Psoas muscle (tissue), 8 donors: ENCODE results near the gene REV3L. TPM values are rescaled to one million over a fixed set of nuclear protein-coding genes. Genes with fewer than 3 reads are reported as not detected.

Experiments used
- ATAC-seq, 4 donors: fragments of 200-7000 bp; cut with Tn5 transposase; one replicate each; pipeline ENCODE4 v1.9.1; 2020; ENCODE audit warnings: moderate library complexity in 3 of 4, mild to moderate bottlenecking in 2 of 4
- DNase-seq, 2 donors: peaks; one replicate each; pipeline ENCODE4 v3.0.0-alpha.2; 2020
- H3K27ac ChIP-seq: fragments of 200-600 bp; one replicate; pipeline ENCODE4 v1.8.0; 2022
- H3K27me3 ChIP-seq, 3 donors: fragments of 200-600 bp in 1 of 3; one replicate each; pipeline versions ENCODE4 v1.6.1 to v1.8.0; 2013 to 2022; ENCODE audit warnings: low read length in 2 of 3, mild to moderate bottlenecking in 2 of 3, moderate library complexity in 1 of 3; ENCODE audit not compliant: insufficient read depth in 3 of 3
- H3K36me3 ChIP-seq, 2 donors: fragments of 200-600 bp in 1 of 2; one replicate each; pipeline versions ENCODE4 v1.6.1 to v1.8.0; 2013 to 2022; ENCODE audit warnings: low read depth in 1 of 2, mild to moderate bottlenecking in 1 of 2, moderate library complexity in 1 of 2; ENCODE audit not compliant: insufficient read depth in 1 of 2
- H3K4me1 ChIP-seq: fragments of 200-600 bp; one replicate; pipeline ENCODE4 v1.8.0; 2022
- H3K4me3 ChIP-seq: fragments of 200-600 bp; one replicate; pipeline ENCODE4 v1.8.0; 2022; ENCODE audit warnings: mild to moderate bottlenecking
- H3K9me3 ChIP-seq: fragments of 200-600 bp; one replicate; pipeline ENCODE4 v1.8.0; 2022
- CTCF ChIP-seq: fragments of 200-600 bp; IDR thresholded peaks from one replicate; pipeline ENCODE4 v1.8.0; 2022; ENCODE audit warnings: antibody characterized with exemption
- WGBS, 3 donors: extraction: QIAGEN DNeasy Blood & Tissue Kit; methylation state at CpG; one replicate each; pipeline versions ENCODE4 v1.1.6 to v1.1.7; 2013; 5-methylcytosine and 5-hydroxymethylcytosine counted together
- intact Hi-C, 2 donors: fragments of 100-400 bp; cut with DNase I; formaldehyde crosslinking; loops; one replicate each; pipeline versions ENCODE4 v1.11.0 to v1.14.2; 2022
- polyA plus RNA-seq, 3 donors: library from polyadenylated mRNA; stranded (reverse); fragments of 200-250 nt; gene quantifications; one replicate each; pipeline ENCODE4 v1.2.3, GENCODE V29; 2013
- total RNA-seq, 4 donors: library from RNA; stranded (reverse); fragmentation: NEBNext Ultra II Directional in 2 of 4; extraction: Animal tissue kit (Norgen Biotek cat#: 25700) in 2 of 4; gene quantifications; one replicate each; pipeline versions ENCODE4 v1.2.1 to v1.2.4, GENCODE V29; 2021 to 2023
- donor health status: healthy with polysubstance abuse.
- donor health status: DM: no; HTN: no; CAD: no; lungs with moderate emphysema.
- donor health status: Bipolar disorder and iron deficiency.
- donor health status: healthy.
- donor health status: DM: yes; HTN: yes; CAD: no.
- donor health status: DM: no; HTN: no; CAD: no.
- donor health status: DM: no; HTN: no; CAD: no.
- donor health status: DM: yes; HTN: yes; CAD: no.

The REV3L gene
- total and polyA plus RNA-seq, 7 donors, result 9.0 to 36.3 (median 18.8) TPM

- no peak for ATAC-seq
- Histone ChIP-seq H3K9me3 (no peaks in the 10 kb centered on the region), H3K4me1 (peaks cover 21% of the 10 kb centered on the region), H3K27me3 (no peaks in the 10 kb centered on the region), H3K27ac (no peak overlapping the region), H3K36me3 (no peaks in the 10 kb centered on the region), H3K4me3 (no peak overlapping the region)
- DNase-seq, result no peak
- no peak for TF ChIP-seq CTCF
- intact Hi-C loops, result no loop called here
- 76 to 94% (median 85%) methylated on average over 5 of the region's 5 CpGs for WGBS, 3 donors
Measured at GRCh38 chr6:111444794-111445193, 38.2 kb downstream of the REV3L start.

- ATAC-seq (no peak), DNase-seq (no peak)
Measured at GRCh38 chr6:111441678-111442243, 41.3 kb downstream of the REV3L start.

GRCh38 chr6:111439171-111439570 is 43.8 kb downstream of the REV3L start:
- no peaks in the 10 kb centered on the region for H3K36me3 ChIP-seq
- ATAC-seq (no peak), DNase-seq (no peak)
- H3K27me3 ChIP-seq, result no peaks in the 10 kb centered on the region
- no peak for TF ChIP-seq CTCF
- H3K4me3 ChIP-seq, result no peak overlapping the region
- H3K9me3 ChIP-seq, result peaks cover 9% of the 10 kb centered on the region
- intact Hi-C loops, result no loop called here
- 81 to 98% (median 95%) methylated on average over 4 of the region's 4 CpGs for WGBS, 3 donors
- no peak overlapping the region for H3K27ac ChIP-seq
- H3K4me1 ChIP-seq, result no peaks in the 10 kb centered on the region

More at GRCh38 chr6:111441678-111442243, 41.3 kb downstream of the REV3L start:
- TF ChIP-seq CTCF, result no peak
- H3K27me3 ChIP-seq, result no peaks in the 10 kb centered on the region
- H3K27ac ChIP-seq, result no peak overlapping the region
- peaks cover 8% of the 10 kb centered on the region for H3K4me1 ChIP-seq
- 68 to 79% (median 72%) methylated on average over 5 of the region's 5 CpGs for WGBS, 3 donors
- H3K4me3 ChIP-seq, result no peak overlapping the region
- intact Hi-C loops, result no loop called here
- no peaks in the 10 kb centered on the region for H3K36me3 ChIP-seq
- no peaks in the 10 kb centered on the region for H3K9me3 ChIP-seq

GRCh38 chr6:111437573-111437972 is 45.4 kb downstream of the REV3L start:
- ATAC-seq, result no peak
- WGBS, 3 donors, result 91 to 95% (median 92%) methylated on average over 2 of the region's 2 CpGs
- H3K4me3 ChIP-seq, result no peak overlapping the region
- TF ChIP-seq CTCF, result no peak
- no peak overlapping the region for H3K27ac ChIP-seq
- no peaks in the 10 kb centered on the region for H3K27me3 ChIP-seq
- DNase-seq, result no peak
- H3K36me3 ChIP-seq, result no peaks in the 10 kb centered on the region
- H3K9me3 ChIP-seq, result peaks cover 9% of the 10 kb centered on the region
- intact Hi-C loops, result no loop called here
- H3K4me1 ChIP-seq, result peaks cover 7% of the 10 kb centered on the region

GRCh38 chr6:111432511-111432910 is 50.5 kb downstream of the REV3L start:
- H3K27ac ChIP-seq, result no peak overlapping the region
- H3K9me3 ChIP-seq, result peaks cover 9% of the 10 kb centered on the region
- TF ChIP-seq CTCF, result no peak
- H3K4me3 ChIP-seq, result no peak overlapping the region
- H3K4me1 ChIP-seq, result peaks cover 19% of the 10 kb centered on the region
- no peaks in the 10 kb centered on the region for H3K27me3 ChIP-seq
- H3K36me3 ChIP-seq, result peaks cover 0 to 2% of the 10 kb centered on the region in 2 donors
- DNase-seq (no peak), ATAC-seq (no peak)
- WGBS, 3 donors, result 94 to 100% (median 100%) methylated on average over 1 of the region's 1 CpG
- intact Hi-C loops, result no loop called here
